ENCODE measurements around the gene ADIPOR2.

Gene ADIPOR2

DNA sequence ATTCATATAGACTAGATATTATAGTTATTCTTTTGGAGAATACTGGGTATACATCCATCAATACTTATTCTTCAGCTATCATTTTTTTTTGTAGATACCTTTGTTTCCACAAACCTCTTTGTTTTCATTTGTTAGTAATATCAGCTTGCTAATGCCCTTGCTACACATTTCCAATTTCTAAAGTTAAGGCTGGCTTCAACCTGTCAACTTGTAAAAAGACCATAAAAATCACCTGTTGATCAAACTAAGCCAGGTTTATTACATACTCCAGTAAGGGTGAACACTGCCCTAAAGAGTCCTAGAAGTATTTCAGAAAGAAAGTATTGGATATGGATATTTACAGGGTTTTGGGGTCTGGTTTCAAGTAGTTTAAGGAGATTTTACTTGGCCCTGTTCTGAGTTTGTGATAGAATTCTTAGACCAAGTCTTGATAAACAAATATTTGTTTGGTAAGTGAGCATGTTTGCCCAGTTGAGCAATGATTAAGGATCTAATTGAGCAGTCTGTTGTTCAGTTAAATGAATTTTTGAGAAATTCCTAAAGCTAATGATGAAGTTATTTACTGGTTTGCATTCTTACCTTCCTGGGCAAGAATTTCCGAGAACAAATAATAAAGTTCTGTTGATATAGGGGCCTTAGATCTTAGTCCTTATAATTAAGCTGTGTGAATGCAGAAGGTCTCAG is 76.7 kb downstream of the ADIPOR2 start:
- Histone ChIP-seq H3K36me3 (ENCODE audit: control insufficient read depth in 1 of 2, insufficient read depth in 2 of 2, low read length in 2 of 2) (no peaks in the 10 kb centered on the region), H3K27ac (ENCODE audit: low read length) (no peak overlapping the region), H3K4me3 (ENCODE audit: low read depth in 1 of 2, low read length in 2 of 2) (no peak overlapping the region), H3K27me3 (ENCODE audit: low read depth, low read length) (no peaks in the 10 kb centered on the region), H3K4me1 (ENCODE audit: control insufficient read depth in 1 of 2, insufficient read depth in 2 of 2, low read length in 2 of 2) (no peaks in the 10 kb centered on the region), H3K9me3 (ENCODE audit: control insufficient read depth in 1 of 2, low read length in 2 of 2) (no peaks in the 10 kb centered on the region)

- Histone ChIP-seq H3K4me1 (ENCODE audit: control insufficient read depth in 1 of 2, insufficient read depth in 2 of 2, low read length in 2 of 2) (no peaks in the 10 kb centered on the region), H3K27ac (ENCODE audit: low read length) (no peak overlapping the region), H3K4me3 (ENCODE audit: low read depth in 1 of 2, low read length in 2 of 2) (no peak overlapping the region), H3K36me3 (ENCODE audit: control insufficient read depth in 1 of 2, insufficient read depth in 2 of 2, low read length in 2 of 2) (peaks cover 6 to 7% of the 10 kb centered on the region in 2 donors), H3K9me3 (ENCODE audit: control insufficient read depth in 1 of 2, low read length in 2 of 2) (no peaks in the 10 kb centered on the region), H3K27me3 (ENCODE audit: low read depth, low read length) (no peaks in the 10 kb centered on the region)
Observed at GRCh38 chr12:1768615-1769014, 77.7 kb downstream of the ADIPOR2 start.

DNA sequence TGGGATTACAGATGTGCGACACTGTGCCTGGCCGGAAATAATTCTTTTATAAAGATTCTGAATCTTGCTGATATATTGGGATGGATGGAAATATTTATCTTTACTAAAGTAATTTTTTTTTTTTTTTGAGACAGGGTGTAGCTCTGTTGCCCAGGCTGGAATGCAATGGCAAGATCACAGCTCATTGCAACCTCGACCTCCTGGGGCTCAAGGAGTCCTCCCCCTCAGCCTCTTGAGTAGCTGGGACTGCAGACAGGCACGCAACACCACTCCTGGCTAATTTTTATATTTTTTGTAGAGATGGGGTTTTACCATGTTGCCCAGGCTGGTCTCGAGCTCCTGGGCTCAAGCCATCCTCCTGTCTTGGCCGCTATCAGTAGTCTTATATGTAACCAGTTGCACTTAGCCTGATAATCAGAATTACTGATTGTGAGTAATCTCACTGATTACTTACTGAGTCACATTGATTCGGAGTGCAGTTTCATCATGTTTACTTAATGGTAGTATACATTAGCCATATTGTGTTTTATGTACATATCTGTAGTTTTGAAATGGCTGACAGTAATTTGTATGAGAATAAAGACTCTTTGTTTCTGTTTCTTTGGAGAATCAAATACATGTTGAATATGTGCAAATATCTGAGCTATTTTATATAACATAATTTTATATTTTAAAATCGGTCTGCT is 79.1 kb downstream of the ADIPOR2 start:
- Histone ChIP-seq H3K9me3 (ENCODE audit: control insufficient read depth in 1 of 2, low read length in 2 of 2) (no peaks in the 10 kb centered on the region), H3K27ac (ENCODE audit: low read length) (no peak overlapping the region), H3K4me1 (ENCODE audit: control insufficient read depth in 1 of 2, insufficient read depth in 2 of 2, low read length in 2 of 2) (no peaks in the 10 kb centered on the region), H3K4me3 (ENCODE audit: low read depth in 1 of 2, low read length in 2 of 2) (no peak overlapping the region), H3K36me3 (ENCODE audit: control insufficient read depth in 1 of 2, insufficient read depth in 2 of 2, low read length in 2 of 2) (peaks cover 6 to 7% of the 10 kb centered on the region in 2 donors), H3K27me3 (ENCODE audit: low read depth, low read length) (no peaks in the 10 kb centered on the region)

GRCh38 chr12:1773937-1774655 is 83.2 kb downstream of the ADIPOR2 start:
- peaks cover 6 to 14% of the 10 kb centered on the region in 2 donors for H3K36me3 ChIP-seq (ENCODE audit: control insufficient read depth in 1 of 2, insufficient read depth in 2 of 2, low read length in 2 of 2)
- H3K4me3 ChIP-seq (ENCODE audit: low read depth in 1 of 2, low read length in 2 of 2) = no peak overlapping the region
- H3K9me3 ChIP-seq (ENCODE audit: control insufficient read depth in 1 of 2, low read length in 2 of 2) = no peaks in the 10 kb centered on the region
- H3K27ac ChIP-seq (ENCODE audit: low read length) = no peak overlapping the region
- H3K4me1 ChIP-seq (ENCODE audit: control insufficient read depth in 1 of 2, insufficient read depth in 2 of 2, low read length in 2 of 2) = peaks cover 0 to 3% of the 10 kb centered on the region in 2 donors
- no peaks in the 10 kb centered on the region for H3K27me3 ChIP-seq (ENCODE audit: low read depth, low read length)

DNA sequence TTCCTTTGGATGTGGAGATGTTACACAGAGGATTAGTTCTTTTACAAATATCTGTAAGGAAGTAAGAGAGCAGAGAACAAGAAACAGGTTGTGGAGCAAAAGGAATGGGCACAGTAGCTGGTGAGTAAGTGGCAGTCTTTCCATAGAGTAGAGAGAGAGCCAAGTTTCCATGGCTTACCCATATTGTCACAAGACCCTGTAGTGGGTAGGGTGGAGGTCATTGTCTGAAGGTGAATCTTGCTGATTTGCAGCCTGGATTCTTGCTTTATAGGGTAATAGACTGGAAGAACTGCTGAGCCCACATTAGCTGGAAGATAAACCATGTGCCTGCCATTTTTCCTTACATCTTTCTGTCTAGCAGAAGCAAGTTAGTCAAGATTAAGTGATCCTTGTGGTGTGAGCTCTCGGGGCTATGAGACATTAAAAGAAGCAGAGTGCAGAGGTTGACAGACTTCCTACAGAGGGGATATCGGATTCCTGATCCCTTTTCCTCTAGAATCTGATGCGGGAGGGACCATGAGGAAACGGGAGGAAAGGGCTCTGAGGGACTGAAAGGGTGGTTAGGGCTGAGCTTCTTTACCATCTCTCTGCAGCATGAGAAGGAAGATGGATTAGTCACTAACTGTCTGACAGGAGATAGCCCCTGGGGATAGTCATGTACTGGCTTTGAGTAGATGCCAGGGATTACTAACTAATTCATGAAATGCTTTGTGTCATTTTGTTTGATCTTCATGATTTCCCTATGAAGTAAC is 85.5 kb downstream of the ADIPOR2 start:
- Histone ChIP-seq H3K4me3 (ENCODE audit: low read depth in 1 of 2, low read length in 2 of 2) (no peak overlapping the region), H3K36me3 (ENCODE audit: control insufficient read depth in 1 of 2, insufficient read depth in 2 of 2, low read length in 2 of 2) (peaks cover 6 to 15% of the 10 kb centered on the region in 2 donors), H3K27me3 (ENCODE audit: low read depth, low read length) (no peaks in the 10 kb centered on the region), H3K27ac (ENCODE audit: low read length) (no peak overlapping the region), H3K9me3 (ENCODE audit: control insufficient read depth in 1 of 2, low read length in 2 of 2) (no peaks in the 10 kb centered on the region), H3K4me1 (ENCODE audit: control insufficient read depth in 1 of 2, insufficient read depth in 2 of 2, low read length in 2 of 2) (peaks cover 6 to 13% of the 10 kb centered on the region in 2 donors)

DNA sequence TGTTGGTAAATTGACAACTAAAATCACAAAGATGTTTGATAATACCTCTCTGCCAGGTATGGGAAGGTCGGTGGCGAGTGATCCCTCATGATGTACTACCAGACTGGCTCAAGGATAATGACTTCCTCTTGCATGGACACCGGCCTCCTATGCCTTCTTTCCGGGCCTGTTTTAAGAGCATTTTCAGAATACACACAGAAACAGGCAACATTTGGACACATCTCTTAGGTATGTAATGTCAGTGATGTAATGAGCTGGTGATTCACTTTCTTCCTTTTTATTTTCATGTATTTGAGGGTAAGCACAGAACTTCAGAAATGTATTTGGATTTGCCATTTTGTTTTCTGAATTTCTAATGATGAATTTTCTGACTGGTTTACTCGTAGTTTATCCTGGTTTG is 86.9 kb downstream of the ADIPOR2 start:
- no peaks in the 10 kb centered on the region for H3K9me3 ChIP-seq (ENCODE audit: control insufficient read depth in 1 of 2, low read length in 2 of 2)
- peaks cover 6 to 13% of the 10 kb centered on the region in 2 donors for H3K4me1 ChIP-seq (ENCODE audit: control insufficient read depth in 1 of 2, insufficient read depth in 2 of 2, low read length in 2 of 2)
- no peak overlapping the region for H3K4me3 ChIP-seq (ENCODE audit: low read depth in 1 of 2, low read length in 2 of 2)
- H3K36me3 ChIP-seq (ENCODE audit: control insufficient read depth in 1 of 2, insufficient read depth in 2 of 2, low read length in 2 of 2) = peaks cover 5 to 17% of the 10 kb centered on the region in 2 donors
- H3K27ac ChIP-seq (ENCODE audit: low read length) = no peak overlapping the region
- H3K27me3 ChIP-seq (ENCODE audit: low read depth, low read length) = no peaks in the 10 kb centered on the region

DNA sequence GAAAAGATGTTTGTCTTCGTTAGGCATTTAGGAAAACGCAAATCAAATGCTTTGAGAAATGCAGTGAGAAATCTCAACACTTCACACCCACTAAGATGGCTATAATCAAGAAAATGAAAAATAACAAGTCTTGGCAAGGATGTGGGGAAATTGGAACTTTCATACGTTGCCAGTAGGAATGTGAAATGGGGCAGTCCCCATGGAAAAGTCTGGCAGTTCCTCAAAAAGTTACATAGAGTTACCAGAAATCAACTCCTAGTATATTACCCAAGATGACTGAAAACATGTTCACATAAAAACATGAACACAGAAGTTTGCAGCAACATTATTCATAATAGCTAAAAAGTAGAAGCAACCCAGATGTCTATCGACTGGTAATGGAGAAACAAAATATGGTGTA is 88.0 kb downstream of the ADIPOR2 start:
- Histone ChIP-seq H3K27me3 (ENCODE audit: low read depth, low read length) (no peaks in the 10 kb centered on the region), H3K9me3 (ENCODE audit: control insufficient read depth in 1 of 2, low read length in 2 of 2) (no peaks in the 10 kb centered on the region), H3K36me3 (ENCODE audit: control insufficient read depth in 1 of 2, insufficient read depth in 2 of 2, low read length in 2 of 2) (peaks cover 9 to 15% of the 10 kb centered on the region in 2 donors), H3K27ac (ENCODE audit: low read length) (no peak overlapping the region), H3K4me1 (ENCODE audit: control insufficient read depth in 1 of 2, insufficient read depth in 2 of 2, low read length in 2 of 2) (peaks cover 6 to 13% of the 10 kb centered on the region in 2 donors), H3K4me3 (ENCODE audit: low read depth in 1 of 2, low read length in 2 of 2) (no peak overlapping the region)

DNA sequence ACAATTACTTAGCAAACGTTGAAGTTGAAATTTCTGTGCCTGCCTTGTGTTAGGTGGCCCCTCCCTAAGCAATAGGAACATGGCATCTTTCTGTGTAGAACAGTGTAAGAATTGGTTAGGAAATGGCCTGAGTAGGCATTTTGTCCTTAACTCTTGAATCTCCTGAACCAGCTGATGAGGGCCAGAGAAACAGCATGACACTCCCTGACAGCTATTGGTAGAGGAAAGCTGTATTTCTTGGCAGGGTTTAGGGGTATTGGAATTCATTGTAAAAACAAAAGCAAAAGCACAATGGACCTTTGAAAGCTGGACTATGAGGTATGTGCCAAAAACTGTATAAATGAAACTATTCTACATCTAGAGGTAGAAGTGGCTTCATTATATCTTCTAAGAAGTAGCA is 88.9 kb downstream of the ADIPOR2 start:
- Histone ChIP-seq H3K36me3 (ENCODE audit: control insufficient read depth in 1 of 2, insufficient read depth in 2 of 2, low read length in 2 of 2) (peaks cover 11 to 21% of the 10 kb centered on the region in 2 donors), H3K4me3 (ENCODE audit: low read depth in 1 of 2, low read length in 2 of 2) (no peak overlapping the region), H3K27ac (ENCODE audit: low read length) (no peak overlapping the region), H3K4me1 (ENCODE audit: control insufficient read depth in 1 of 2, insufficient read depth in 2 of 2, low read length in 2 of 2) (peaks cover 6 to 13% of the 10 kb centered on the region in 2 donors), H3K27me3 (ENCODE audit: low read depth, low read length) (no peaks in the 10 kb centered on the region), H3K9me3 (ENCODE audit: control insufficient read depth in 1 of 2, low read length in 2 of 2) (no peaks in the 10 kb centered on the region)

- Histone ChIP-seq H3K27ac (ENCODE audit: low read length) (no peak overlapping the region), H3K9me3 (ENCODE audit: control insufficient read depth in 1 of 2, low read length in 2 of 2) (no peaks in the 10 kb centered on the region), H3K36me3 (ENCODE audit: control insufficient read depth in 1 of 2, insufficient read depth in 2 of 2, low read length in 2 of 2) (peaks cover 18 to 29% of the 10 kb centered on the region in 2 donors), H3K4me3 (ENCODE audit: low read depth in 1 of 2, low read length in 2 of 2) (no peak overlapping the region), H3K4me1 (ENCODE audit: control insufficient read depth in 1 of 2, insufficient read depth in 2 of 2, low read length in 2 of 2) (peaks cover 3 to 13% of the 10 kb centered on the region in 2 donors), H3K27me3 (ENCODE audit: low read depth, low read length) (no peaks in the 10 kb centered on the region)
Observed at GRCh38 chr12:1781772-1782171, 90.9 kb downstream of the ADIPOR2 start.

DNA sequence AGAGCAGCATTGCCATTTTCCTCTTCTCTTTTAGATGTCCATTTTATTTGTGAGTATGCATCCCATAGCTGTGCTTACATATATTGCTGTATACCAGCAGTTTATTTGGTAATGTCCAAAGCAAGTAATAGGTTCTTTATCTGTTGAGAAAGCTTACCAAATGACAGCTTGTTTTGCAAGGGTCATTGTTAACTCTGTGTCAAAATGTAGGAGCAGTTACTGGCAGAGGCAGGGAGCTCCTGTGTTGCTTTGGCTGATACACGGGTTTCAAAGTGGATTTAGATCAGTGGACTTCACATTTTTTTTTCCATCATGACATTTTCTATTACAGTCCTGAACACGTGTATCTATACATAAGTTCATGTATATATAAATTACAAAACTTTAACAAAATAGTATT is 91.3 kb downstream of the ADIPOR2 start:
- H3K36me3 ChIP-seq (ENCODE audit: control insufficient read depth in 1 of 2, insufficient read depth in 2 of 2, low read length in 2 of 2) = peaks cover 18 to 32% of the 10 kb centered on the region in 2 donors
- no peak overlapping the region for H3K27ac ChIP-seq (ENCODE audit: low read length)
- no peak overlapping the region for H3K4me3 ChIP-seq (ENCODE audit: low read depth in 1 of 2, low read length in 2 of 2)
- H3K4me1 ChIP-seq (ENCODE audit: control insufficient read depth in 1 of 2, insufficient read depth in 2 of 2, low read length in 2 of 2) = peaks cover 3 to 13% of the 10 kb centered on the region in 2 donors
- H3K9me3 ChIP-seq (ENCODE audit: control insufficient read depth in 1 of 2, low read length in 2 of 2) = no peaks in the 10 kb centered on the region
- H3K27me3 ChIP-seq (ENCODE audit: low read depth, low read length) = no peaks in the 10 kb centered on the region

DNA sequence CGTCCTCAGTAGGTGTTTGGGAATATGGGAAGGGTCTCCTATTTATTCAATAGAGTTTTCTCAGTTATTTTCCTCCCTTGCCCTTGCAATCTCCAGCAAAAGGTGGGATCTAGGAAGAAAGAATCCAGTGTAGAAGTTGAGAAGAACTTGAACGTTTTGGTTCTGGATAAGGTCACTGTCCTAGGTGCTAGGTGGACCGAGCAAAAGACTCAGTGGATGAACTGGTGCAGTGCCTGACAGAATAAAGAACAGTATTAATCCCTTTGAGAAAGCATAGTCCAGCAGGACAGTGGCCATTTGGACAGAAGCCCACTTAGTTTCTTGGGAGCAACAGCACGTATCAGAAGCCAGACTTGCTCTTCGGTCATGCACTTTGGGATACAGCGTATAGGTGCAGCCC is 96.8 kb downstream of the ADIPOR2 start:
- peaks cover 18 to 26% of the 10 kb centered on the region in 2 donors for H3K36me3 ChIP-seq (ENCODE audit: control insufficient read depth in 1 of 2, insufficient read depth in 2 of 2, low read length in 2 of 2)
- H3K9me3 ChIP-seq (ENCODE audit: control insufficient read depth in 1 of 2, low read length in 2 of 2) = no peaks in the 10 kb centered on the region
- no peak overlapping the region for H3K4me3 ChIP-seq (ENCODE audit: low read depth in 1 of 2, low read length in 2 of 2)
- H3K27ac ChIP-seq (ENCODE audit: low read length) = no peak overlapping the region
- no peaks in the 10 kb centered on the region for H3K4me1 ChIP-seq (ENCODE audit: control insufficient read depth in 1 of 2, insufficient read depth in 2 of 2, low read length in 2 of 2)
- H3K27me3 ChIP-seq (ENCODE audit: low read depth, low read length) = no peaks in the 10 kb centered on the region

Data from muscle layer of duodenum (tissue), 2 donors.